ENCODE measurements around the gene ASB13. TPM values are rescaled to one million over a fixed set of nuclear protein-coding genes. Genes with fewer than 3 reads are reported as not detected.

Gene ASB13
- total RNA-seq, 1 experiment from 2014 or later = 18.4 TPM

GRCh38 chr10:5654218-5654755, 12.1 kb downstream of the ASB13 start:
- BruUV-seq (replicated peaks) = no TSS peak
- ChIA-PET POLR2A (no interaction called here), CTCF (no interaction called here)
- no peak for DNase-seq (ENCODE audit: low read depth, low spot score)
- in situ Hi-C loops (cut with HindIII; ENCODE audit: low pct_unique_long_range_greater_than_20kb, low sequenced_read_pairs) = no loop called here
- Histone ChIP-seq H3K4me3 (ENCODE audit: low read depth in 2 of 2, low read length in 2 of 2) (no peak overlapping the region), H3K27ac (ENCODE audit: low read length) (no peak overlapping the region), H3K27me3 (ENCODE audit: control insufficient read depth, insufficient read depth, low read length) (no peaks in the 10 kb centered on the region), H3K9me3 (ENCODE audit: control insufficient read depth, insufficient read depth, low read depth, low read length) (no peaks in the 10 kb centered on the region), H3K36me3 (ENCODE audit: control insufficient read depth, insufficient read depth, low read length) (no peaks in the 10 kb centered on the region), H3K4me1 (ENCODE audit: control insufficient read depth, insufficient read depth, low read length) (no peaks in the 10 kb centered on the region)
- no peak for ATAC-seq
- intact Hi-C loops (cut with micrococcal nuclease; ENCODE audit: unreplicated experiment) = no loop called here
- TF ChIP-seq REST (IDR thresholded peaks at IDR 0.05; ENCODE audit: insufficient read depth in 1 of 2, low read depth in 2 of 2, low read length in 1 of 2) (no peak), POLR2AphosphoS5 (IDR thresholded peaks at IDR 0.05; ENCODE audit: low read depth, low read length) (no peak), TCF7L2 (IDR thresholded peaks at IDR 0.05; ENCODE audit: low read depth, low read length) (no peak), CTCF (IDR thresholded peaks at IDR 0.05) (no peak)

GRCh38 chr10:5652746-5653145, 13.6 kb downstream of the ASB13 start:
- in situ Hi-C loops (cut with HindIII; ENCODE audit: low pct_unique_long_range_greater_than_20kb, low sequenced_read_pairs) (no loop called here), intact Hi-C loops (cut with micrococcal nuclease; ENCODE audit: unreplicated experiment) (no loop called here)
- DNase-seq (ENCODE audit: low read depth, low spot score) (no peak), ATAC-seq (no peak)
- POLR2A ChIA-PET = interaction anchor here (0.6 kb wide), 1 partner anchor 274 kb away, joined by 3 read pairs; no protein-coding TSS in a partner anchor
- CTCF ChIA-PET = no interaction called here
- BruUV-seq (replicated peaks) = no TSS peak
- TF ChIP-seq POLR2AphosphoS5 (IDR thresholded peaks at IDR 0.05; ENCODE audit: low read depth, low read length) = no peak
- no peak for TF ChIP-seq TCF7L2 (IDR thresholded peaks at IDR 0.05; ENCODE audit: low read depth, low read length)
- no peak for TF ChIP-seq SIN3A (IDR thresholded peaks at IDR 0.05; ENCODE audit: borderline replicate concordance, insufficient read depth, low read depth, low read length)
- TF ChIP-seq CTCF (IDR thresholded peaks at IDR 0.05) = no peak
- TF ChIP-seq REST (IDR thresholded peaks at IDR 0.05; ENCODE audit: insufficient read depth in 1 of 2, low read depth in 2 of 2, low read length in 1 of 2) = no peak
- no peak overlapping the region for H3K4me3 ChIP-seq (ENCODE audit: low read depth in 2 of 2, low read length in 2 of 2)
- no peaks in the 10 kb centered on the region for H3K4me1 ChIP-seq (ENCODE audit: control insufficient read depth, insufficient read depth, low read length)
- H3K9me3 ChIP-seq (ENCODE audit: control insufficient read depth, insufficient read depth, low read depth, low read length) = no peaks in the 10 kb centered on the region
- H3K27ac ChIP-seq (ENCODE audit: low read length) = no peak overlapping the region
- no peaks in the 10 kb centered on the region for H3K27me3 ChIP-seq (ENCODE audit: control insufficient read depth, insufficient read depth, low read length)
- no peaks in the 10 kb centered on the region for H3K36me3 ChIP-seq (ENCODE audit: control insufficient read depth, insufficient read depth, low read length)
